A549 (cell line): ENCODE measurements around the gene PSAT1. TPM values are rescaled to one million over a fixed set of nuclear protein-coding genes. Genes with fewer than 3 reads are reported as not detected.

Experiments used
- ATAC-seq, 2 experiments: fragments of 200-7000 bp in 1 of 2; fragments of >200 bp in 1 of 2; cut with Nextera tagmentation in 1 of 2; cut with Tn5 transposase in 1 of 2; 3 replicates each; pipeline versions ENCODE4 v1.8.0 to v1.9.1; 2018 to 2020; ENCODE audit warnings: mild to moderate bottlenecking in 1 of 2, moderate library complexity in 1 of 2
- CTCF ChIA-PET: fragments of 300-600 bp; sonication (Branson Sonifier 250); formaldehyde crosslinking; extraction: SDS; loops from one replicate; lab custom pipeline; 2021; ENCODE audit warnings: antibody characterized with exemption, inconsistent platforms; lab: Yijun Ruan, JAX
- POLR2A ChIA-PET: fragments of 350-600 bp; formaldehyde crosslinking; extraction: SDS; loops from one replicate; lab custom pipeline; 2021; ENCODE audit warnings: antibody characterized with exemption, inconsistent platforms; lab: Yijun Ruan, JAX
- DNase-seq, 2 experiments: peaks; one replicate each; pipeline versions ENCODE4 v3.0.0 to v3.0.0-alpha.2; 2011 to 2016; ENCODE audit warnings: low read depth in 1 of 2, low spot score in 1 of 2
- FAIRE-seq: peaks from 2 replicates; lab custom pipeline; 2011; peaks lifted over from hg19 to GRCh38; lab: Jason Lieb, UNC
- H3K27ac ChIP-seq, 2 experiments: fragments of >200 bp; sonication (Bioruptor Twin); formaldehyde crosslinking; 3 replicates each; pipeline ENCODE4 v1.5.1; 2016 to 2017
- H3K4me1 ChIP-seq: fragments of >200 bp; sonication (Bioruptor Twin); formaldehyde crosslinking; 3 replicates; pipeline ENCODE4 v1.6.1; 2016
- H3K4me2 ChIP-seq: fragments of >200 bp; sonication (Bioruptor Twin); formaldehyde crosslinking; 3 replicates; pipeline ENCODE4 v1.6.1; 2016
- H3K4me3 ChIP-seq: fragments of >200 bp; sonication (Bioruptor Twin); formaldehyde crosslinking; 3 replicates; pipeline ENCODE4 v1.5.1; 2016
- H3K9me3 ChIP-seq: fragments of >200 bp; sonication (Bioruptor Twin); formaldehyde crosslinking; 3 replicates; pipeline ENCODE4 v1.6.1; 2016
- ATOH8 ChIP-seq: fragments of 250-450 bp; sonication (Bioruptor Pico); IDR thresholded peaks from 2 replicates; pipeline ENCODE4 v1.5.0; 2020; ENCODE audit warnings: low read depth, mild to moderate bottlenecking, moderate library complexity
- BHLHE40 ChIP-seq: IDR thresholded peaks from 2 replicates; pipeline ENCODE4 v1.6.1; 2012; ENCODE audit warnings: low read depth, low read length, inconsistent platforms
- CHD2 ChIP-seq: fragments of 150-350 bp; IDR thresholded peaks from 2 replicates; pipeline ENCODE4 v1.6.1; 2014; ENCODE audit warnings: low read length; ENCODE audit not compliant: partially characterized antibody
- CTCF ChIP-seq: fragments of >200 bp; sonication (Bioruptor Twin); formaldehyde crosslinking; IDR thresholded peaks from 3 replicates; pipeline ENCODE4 v1.5.1; 2016
- EHF ChIP-seq: fragments of 250-450 bp; sonication (Bioruptor Pico); IDR thresholded peaks from 2 replicates; pipeline ENCODE4 v1.5.0; 2020; ENCODE audit warnings: mild to moderate bottlenecking
- EHMT2 ChIP-seq: fragments of 200-600 bp; sonication (generic); IDR thresholded peaks from 2 replicates; pipeline ENCODE4 v1.6.1; 2016; ENCODE audit warnings: antibody characterized with exemption, low read depth, mild to moderate bottlenecking, moderate library complexity
- ESRRA ChIP-seq: fragments of 150-350 bp; IDR thresholded peaks from 2 replicates; pipeline ENCODE4 v1.6.1; 2014; ENCODE audit warnings: mild to moderate bottlenecking, low read length, borderline replicate concordance
- HMGXB4 ChIP-seq: fragments of 250-450 bp; sonication (Bioruptor Pico); IDR thresholded peaks from 2 replicates; pipeline ENCODE4 v1.5.0; 2021; ENCODE audit warnings: mild to moderate bottlenecking, moderate library complexity, borderline replicate concordance
- HOXA7 ChIP-seq: fragments of 250-450 bp; sonication (Bioruptor Pico); IDR thresholded peaks from 2 replicates; pipeline ENCODE4 v1.5.0; 2020; ENCODE audit warnings: mild to moderate bottlenecking, moderate library complexity
- HOXB13 ChIP-seq: fragments of 250-450 bp; sonication (Bioruptor Pico); IDR thresholded peaks from 2 replicates; pipeline ENCODE4 v1.5.0; 2020; ENCODE audit warnings: low read depth, mild to moderate bottlenecking, moderate library complexity
- HOXB5 ChIP-seq: fragments of 250-450 bp; sonication (Bioruptor Pico); IDR thresholded peaks from 2 replicates; pipeline ENCODE4 v1.5.0; 2020; ENCODE audit warnings: mild to moderate bottlenecking, moderate library complexity
- JUN ChIP-seq, 2 experiments: fragments of >200 bp; sonication (Bioruptor Twin); formaldehyde crosslinking; IDR thresholded peaks; 2 replicates in 1 of 2; 3 replicates in 1 of 2; pipeline ENCODE4 v1.6.1; 2016 to 2017
- KDM1A ChIP-seq: fragments of 200-600 bp; sonication (generic); IDR thresholded peaks from 2 replicates; pipeline ENCODE4 v1.6.1; 2016; ENCODE audit warnings: low read depth, mild to moderate bottlenecking
- POLR2A ChIP-seq: IDR thresholded peaks from 2 replicates; pipeline ENCODE4 v1.6.1; 2012; ENCODE audit warnings: mild to moderate bottlenecking, low read length
- POLR2AphosphoS2 ChIP-seq: conservative IDR thresholded peaks from 2 replicates; pipeline ENCODE4 v1.6.1; 2012; ENCODE audit warnings: low read length, improper control_type of control experiment, inconsistent platforms
- RAD21 ChIP-seq, 2 experiments: fragments of >200 bp in 1 of 2; sonication (Bioruptor Twin) in 1 of 2; formaldehyde crosslinking in 1 of 2; IDR thresholded peaks in 1 of 2; conservative IDR thresholded peaks in 1 of 2; 2 replicates in 1 of 2; 3 replicates in 1 of 2; pipeline ENCODE4 v1.6.1; 2012 to 2018; ENCODE audit warnings: inconsistent platforms in 1 of 2
- RFX5 ChIP-seq: fragments of 450-650 bp; IDR thresholded peaks from 2 replicates; pipeline ENCODE4 v1.7.1; 2014; ENCODE audit warnings: antibody characterized with exemption, mild to moderate bottlenecking, moderate library complexity
- TP53 ChIP-seq: fragments of 250-450 bp; sonication (Bioruptor Pico); IDR thresholded peaks from 2 replicates; pipeline ENCODE4 v1.5.0; 2021; ENCODE audit warnings: mild to moderate bottlenecking, moderate library complexity
- ZC3H11A ChIP-seq: fragments of 450-650 bp; IDR thresholded peaks from 2 replicates; pipeline ENCODE4 v1.6.1; 2014; ENCODE audit warnings: antibody characterized with exemption, mild to moderate bottlenecking
- WGBS: methylation state at CpG from one replicate; pipeline ENCODE4 v1.1.6; 2017; ENCODE audit errors: missing lambda C conversion rate; 5-methylcytosine and 5-hydroxymethylcytosine counted together
- polyA plus RNA-seq, 4 experiments: library from polyadenylated mRNA; depleted of rRNA in 3 of 4; stranded (reverse); fragments of >200 nt; fragmentation: RNase III in 1 of 4; extraction: RNeasy Plus Mini Kit Qiagen cat#74134 plus additional on column Dnase treatment in 1 of 4; gene quantifications; 2 replicates in 3 of 4; 3 replicates in 1 of 4; pipeline ENCODE4 v1.2.3, GENCODE V29; 2011 to 2017
- TF ChIP-seq, protein P1 (sequence below): IDR thresholded peaks from 2 replicates; pipeline ENCODE4 v1.6.1; 2012
- TF ChIP-seq, protein P2 (sequence below): fragments of 200-600 bp; sonication (generic); IDR thresholded peaks from 2 replicates; pipeline ENCODE4 v1.6.1; 2016; ENCODE audit warnings: antibody characterized with exemption, mild to moderate bottlenecking, moderate library complexity

Gene PSAT1
- polyA plus RNA-seq, 2 of the 4 experiments (the other 2 are of a cell fraction): 200 to 529 TPM

DNA sequence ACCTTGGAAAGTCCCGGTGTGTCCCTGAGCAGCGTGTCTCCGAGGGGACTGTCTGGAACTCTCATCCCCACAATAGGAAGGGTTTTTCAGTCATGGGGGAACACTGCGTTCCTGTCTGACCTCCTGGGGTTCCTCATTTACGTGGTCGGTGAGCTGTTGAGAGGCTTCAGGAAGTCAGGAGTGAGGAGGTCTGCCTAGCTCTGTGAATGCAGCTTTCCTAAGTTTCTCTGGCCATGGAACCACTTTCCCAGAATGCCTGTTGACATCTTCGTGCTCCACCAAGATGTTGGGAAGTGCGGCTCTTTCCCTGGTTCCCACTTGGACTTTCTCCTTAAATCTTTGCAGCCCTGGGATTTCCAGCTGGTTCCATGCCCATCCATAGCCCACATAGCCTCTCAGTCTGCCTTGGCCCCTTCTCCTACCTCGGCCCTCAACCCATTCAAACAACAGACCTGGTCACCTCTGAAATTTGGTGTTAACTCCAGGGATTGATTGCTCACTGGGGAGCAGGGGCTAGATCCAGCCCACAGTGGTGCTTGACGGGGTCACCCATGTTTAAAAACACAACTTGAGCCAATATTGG is 27.2 kb downstream of the PSAT1 start:
- WGBS: 92% methylated on average over 10 of the region's 10 CpGs
- H3K27ac ChIP-seq: no peak overlapping the region

GRCh38 chr9:78324682-78325081 is 27.8 kb downstream of the PSAT1 start:
- Histone ChIP-seq H3K9me3 (no peaks in the 10 kb centered on the region), H3K27ac (no peak overlapping the region), H3K4me3 (no peak overlapping the region), H3K4me2 (no peak overlapping the region), H3K4me1 (no peaks in the 10 kb centered on the region)
- ChIA-PET CTCF (interaction anchor here (0.7 to 1.0 kb wide), 2 partner anchors 10 to 20 kb away, joined by 3 read pairs; no protein-coding TSS in a partner anchor), POLR2A (interaction anchor here (1.0 kb wide), 1 partner anchor 28 kb away, joined by 4 read pairs; the partner anchor contains the start of gene PSAT1)
- FAIRE-seq (no peak), ATAC-seq (no peak), DNase-seq (no peak)
- TF ChIP-seq EHF (CRISPR knock-in tag) (no peak), ESRRA (no peak), ZC3H11A (no peak), RAD21 (conservative IDR thresholded peaks at IDR 0.05 in 1 of 2, IDR thresholded peaks at IDR 0.05 in 1 of 2) (no peak), HOXA7 (CRISPR knock-in tag) (no peak), KDM1A (no peak), CTCF (no peak), CHD2 (no peak)
- 94% methylated on average over 8 of the region's 8 CpGs for WGBS

More for the DNA sequence above, 27.2 kb downstream of the PSAT1 start:
- H3K4me1 ChIP-seq: no peaks in the 10 kb centered on the region
- no peak for TF ChIP-seq POLR2AphosphoS2
- TF ChIP-seq, protein P1, sequence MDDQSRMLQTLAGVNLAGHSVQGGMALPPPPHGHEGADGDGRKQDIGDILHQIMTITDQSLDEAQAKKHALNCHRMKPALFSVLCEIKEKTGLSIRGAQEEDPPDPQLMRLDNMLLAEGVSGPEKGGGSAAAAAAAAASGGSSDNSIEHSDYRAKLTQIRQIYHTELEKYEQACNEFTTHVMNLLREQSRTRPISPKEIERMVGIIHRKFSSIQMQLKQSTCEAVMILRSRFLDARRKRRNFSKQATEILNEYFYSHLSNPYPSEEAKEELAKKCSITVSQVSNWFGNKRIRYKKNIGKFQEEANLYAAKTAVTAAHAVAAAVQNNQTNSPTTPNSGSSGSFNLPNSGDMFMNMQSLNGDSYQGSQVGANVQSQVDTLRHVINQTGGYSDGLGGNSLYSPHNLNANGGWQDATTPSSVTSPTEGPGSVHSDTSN: no peak
- TF ChIP-seq ATOH8: no peak
- TF ChIP-seq HOXB13 (CRISPR knock-in tag): no peak
- TF ChIP-seq, protein P2, sequence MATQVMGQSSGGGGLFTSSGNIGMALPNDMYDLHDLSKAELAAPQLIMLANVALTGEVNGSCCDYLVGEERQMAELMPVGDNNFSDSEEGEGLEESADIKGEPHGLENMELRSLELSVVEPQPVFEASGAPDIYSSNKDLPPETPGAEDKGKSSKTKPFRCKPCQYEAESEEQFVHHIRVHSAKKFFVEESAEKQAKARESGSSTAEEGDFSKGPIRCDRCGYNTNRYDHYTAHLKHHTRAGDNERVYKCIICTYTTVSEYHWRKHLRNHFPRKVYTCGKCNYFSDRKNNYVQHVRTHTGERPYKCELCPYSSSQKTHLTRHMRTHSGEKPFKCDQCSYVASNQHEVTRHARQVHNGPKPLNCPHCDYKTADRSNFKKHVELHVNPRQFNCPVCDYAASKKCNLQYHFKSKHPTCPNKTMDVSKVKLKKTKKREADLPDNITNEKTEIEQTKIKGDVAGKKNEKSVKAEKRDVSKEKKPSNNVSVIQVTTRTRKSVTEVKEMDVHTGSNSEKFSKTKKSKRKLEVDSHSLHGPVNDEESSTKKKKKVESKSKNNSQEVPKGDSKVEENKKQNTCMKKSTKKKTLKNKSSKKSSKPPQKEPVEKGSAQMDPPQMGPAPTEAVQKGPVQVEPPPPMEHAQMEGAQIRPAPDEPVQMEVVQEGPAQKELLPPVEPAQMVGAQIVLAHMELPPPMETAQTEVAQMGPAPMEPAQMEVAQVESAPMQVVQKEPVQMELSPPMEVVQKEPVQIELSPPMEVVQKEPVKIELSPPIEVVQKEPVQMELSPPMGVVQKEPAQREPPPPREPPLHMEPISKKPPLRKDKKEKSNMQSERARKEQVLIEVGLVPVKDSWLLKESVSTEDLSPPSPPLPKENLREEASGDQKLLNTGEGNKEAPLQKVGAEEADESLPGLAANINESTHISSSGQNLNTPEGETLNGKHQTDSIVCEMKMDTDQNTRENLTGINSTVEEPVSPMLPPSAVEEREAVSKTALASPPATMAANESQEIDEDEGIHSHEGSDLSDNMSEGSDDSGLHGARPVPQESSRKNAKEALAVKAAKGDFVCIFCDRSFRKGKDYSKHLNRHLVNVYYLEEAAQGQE: no peak
- no peak for TF ChIP-seq ZC3H11A
- no peak for TF ChIP-seq RFX5
- no peak for TF ChIP-seq EHMT2
- no peak for TF ChIP-seq POLR2A
- TF ChIP-seq HMGXB4 (CRISPR knock-in tag): no peak
- TF ChIP-seq HOXB5 (CRISPR knock-in tag): no peak
- no peak for TF ChIP-seq BHLHE40
- no peak for TF ChIP-seq TP53 (CRISPR knock-in tag)
- TF ChIP-seq JUN (IDR thresholded peaks at IDR 0.05): no peak
- no peak for DNase-seq
- no peaks in the 10 kb centered on the region for H3K9me3 ChIP-seq
- H3K4me3 ChIP-seq: no peak overlapping the region
- FAIRE-seq: no peak
- ChIA-PET CTCF (interaction anchor here (0.7 to 1.0 kb wide), 2 partner anchors 9 to 19 kb away, joined by 3 read pairs; no protein-coding TSS in a partner anchor), POLR2A (interaction anchor here (1.0 kb wide), 1 partner anchor 27 kb away, joined by 4 read pairs; the partner anchor contains the start of gene PSAT1)
- no peak for ATAC-seq
- no peak overlapping the region for H3K4me2 ChIP-seq
